KMS-11 (cell line): ENCODE measurements around the gene OTX2.

Experiments
- H2AFZ ChIP-seq: fragments of 200-600 bp; sonication (generic); 2 replicates; pipeline ENCODE4 v1.6.1; 2016; ENCODE audit warnings: antibody characterized with exemption, mixed run types, low read depth
- H3K27ac ChIP-seq: fragments of 200-600 bp; sonication (generic); 2 replicates; pipeline ENCODE4 v1.6.1; 2016; ENCODE audit warnings: mild to moderate bottlenecking, mixed run types
- H3K27me3 ChIP-seq: fragments of 200-600 bp; sonication (generic); 2 replicates; pipeline ENCODE4 v1.6.1; 2017; ENCODE audit warnings: mild to moderate bottlenecking, low read depth, mixed run types, moderate library complexity; ENCODE audit not compliant: insufficient read depth
- H3K36me3 ChIP-seq: fragments of 200-600 bp; sonication (generic); 2 replicates; pipeline ENCODE4 v1.6.1; 2017; ENCODE audit warnings: mild to moderate bottlenecking, mixed run types; ENCODE audit not compliant: insufficient read depth
- H3K4me1 ChIP-seq: fragments of 200-600 bp; sonication (generic); 2 replicates; pipeline ENCODE4 v1.6.1; 2016; ENCODE audit warnings: mild to moderate bottlenecking, low read depth, mixed run types; ENCODE audit not compliant: poor library complexity, severe bottlenecking
- H3K4me2 ChIP-seq: fragments of 200-600 bp; sonication (generic); 2 replicates; pipeline ENCODE4 v1.7.0; 2016; ENCODE audit warnings: mild to moderate bottlenecking, mixed run types
- H3K4me3 ChIP-seq: fragments of 200-600 bp; sonication (generic); IDR thresholded peaks from 2 replicates; pipeline ENCODE4 v1.6.1; 2017; ENCODE audit warnings: low read depth, low read length, mixed read lengths; ENCODE audit not compliant: insufficient read depth
- H3K79me2 ChIP-seq: fragments of 200-600 bp; sonication (generic); 2 replicates; pipeline ENCODE4 v1.6.1; 2016; ENCODE audit warnings: low read depth, mixed run types; ENCODE audit not compliant: insufficient read depth
- H3K9ac ChIP-seq: fragments of 200-600 bp; sonication (generic); 2 replicates; pipeline ENCODE4 v1.6.1; 2016; ENCODE audit warnings: mild to moderate bottlenecking, mixed run types
- H4K20me1 ChIP-seq: fragments of 200-600 bp; sonication (generic); 2 replicates; pipeline ENCODE4 v1.6.1; 2016; ENCODE audit warnings: mild to moderate bottlenecking, mixed run types; ENCODE audit not compliant: insufficient read depth
- CTCF ChIP-seq: fragments of 200-600 bp; sonication (generic); conservative IDR thresholded peaks from 2 replicates; pipeline ENCODE4 v1.6.1; 2017; ENCODE audit warnings: low read depth, mild to moderate bottlenecking, antibody characterized with exemption, low read length, moderate library complexity, mixed read lengths

OTX2 gene

GRCh38 chr14:56821177-56821576 is 10.9 kb upstream of the OTX2 start:
- Histone ChIP-seq H3K79me2 (no peaks in the 10 kb centered on the region), H3K4me1 (no peaks in the 10 kb centered on the region), H3K36me3 (no peaks in the 10 kb centered on the region), H3K27me3 (no peaks in the 10 kb centered on the region), H4K20me1 (no peaks in the 10 kb centered on the region), H3K9ac (no peak overlapping the region), H3K27ac (no peak overlapping the region), H2AFZ (no peak overlapping the region), H3K4me3 (no peak overlapping the region), H3K4me2 (no peak overlapping the region)
- TF ChIP-seq CTCF: no peak

- H3K4me1 ChIP-seq: no peaks in the 10 kb centered on the region
- H4K20me1 ChIP-seq: no peaks in the 10 kb centered on the region
- no peak overlapping the region for H3K4me3 ChIP-seq
- no peaks in the 10 kb centered on the region for H3K79me2 ChIP-seq
- H3K4me2 ChIP-seq: no peak overlapping the region
- no peaks in the 10 kb centered on the region for H3K27me3 ChIP-seq
- no peak overlapping the region for H3K9ac ChIP-seq
- no peak overlapping the region for H3K27ac ChIP-seq
- TF ChIP-seq CTCF: no peak
- no peaks in the 10 kb centered on the region for H3K36me3 ChIP-seq
- no peak overlapping the region for H2AFZ ChIP-seq
These were observed 7.2 kb upstream of the OTX2 start for GRCh38 chr14:56817396-56817921.

GRCh38 chr14:56816574-56817391 is 6.5 kb upstream of the OTX2 start:
- H3K27ac ChIP-seq: no peak overlapping the region
- no peaks in the 10 kb centered on the region for H3K79me2 ChIP-seq
- TF ChIP-seq CTCF: no peak
- H3K4me2 ChIP-seq: no peak overlapping the region
- no peaks in the 10 kb centered on the region for H3K27me3 ChIP-seq
- no peak overlapping the region for H3K4me3 ChIP-seq
- H3K9ac ChIP-seq: no peak overlapping the region
- H2AFZ ChIP-seq: no peak overlapping the region
- no peaks in the 10 kb centered on the region for H4K20me1 ChIP-seq
- no peaks in the 10 kb centered on the region for H3K4me1 ChIP-seq
- H3K36me3 ChIP-seq: no peaks in the 10 kb centered on the region

- H4K20me1 ChIP-seq: no peaks in the 10 kb centered on the region
- H2AFZ ChIP-seq: no peak overlapping the region
- no peak for TF ChIP-seq CTCF
- H3K4me1 ChIP-seq: no peaks in the 10 kb centered on the region
- H3K27ac ChIP-seq: no peak overlapping the region
- H3K4me3 ChIP-seq: no peak overlapping the region
- H3K4me2 ChIP-seq: no peak overlapping the region
- no peaks in the 10 kb centered on the region for H3K79me2 ChIP-seq
- no peaks in the 10 kb centered on the region for H3K27me3 ChIP-seq
- no peaks in the 10 kb centered on the region for H3K36me3 ChIP-seq
- H3K9ac ChIP-seq: no peak overlapping the region
These were observed 5.5 kb upstream of the OTX2 start for GRCh38 chr14:56815745-56816144.
